MCF 10A (cell line): Measurements from ENCODE around the gene IRF4. TPM values are rescaled to one million over a fixed set of nuclear protein-coding genes. Genes with fewer than 3 reads are reported as not detected.

Source experiments
- BruUV-seq: library from RNA; stranded (reverse); fragments of 400-500 nt; replicated peaks from 2 replicates; lab custom pipeline; 2021; lab: Mats Ljungman, UMichigan
- CTCF ChIA-PET: fragments of 300-600 bp; sonication (Branson Sonifier 250); formaldehyde crosslinking; extraction: SDS; loops from one replicate; lab custom pipeline; 2021; ENCODE audit warnings: antibody characterized with exemption, inconsistent platforms; lab: Yijun Ruan, JAX
- POLR2A ChIA-PET: fragments of 300-600, 350-650 bp; sonication (Branson Sonifier 250); formaldehyde crosslinking; extraction: SDS; loops from one replicate; lab custom pipeline; 2020; ENCODE audit warnings: antibody characterized with exemption, inconsistent platforms; lab: Yijun Ruan, JAX
- DNase-seq: peaks from one replicate; pipeline ENCODE4 v3.0.0-alpha.2; 2018; ENCODE audit not compliant: unreplicated experiment
- H3K27ac Mint-ChIP-seq: one replicate; pipeline ENCODE4 v1.8.0; 2022; ENCODE audit warnings: mild to moderate bottlenecking, low read depth, mixed read lengths; ENCODE audit not compliant: unreplicated experiment
- H3K27me3 Mint-ChIP-seq: one replicate; pipeline ENCODE4 v1.8.0; 2022; ENCODE audit warnings: mixed read lengths; ENCODE audit not compliant: insufficient read depth, unreplicated experiment
- H3K36me3 Mint-ChIP-seq: one replicate; pipeline ENCODE4 v1.8.0; 2022; ENCODE audit warnings: mild to moderate bottlenecking, moderate library complexity, mixed read lengths; ENCODE audit not compliant: insufficient read depth, unreplicated experiment
- H3K4me1 Mint-ChIP-seq: one replicate; pipeline ENCODE4 v1.8.0; 2022; ENCODE audit warnings: mixed read lengths; ENCODE audit not compliant: insufficient read depth, unreplicated experiment
- H3K4me3 Mint-ChIP-seq: one replicate; pipeline ENCODE4 v1.8.0; 2022; ENCODE audit warnings: mild to moderate bottlenecking, moderate library complexity, mixed read lengths; ENCODE audit not compliant: unreplicated experiment
- H3K9me3 Mint-ChIP-seq: one replicate; pipeline ENCODE4 v1.8.0; 2022; ENCODE audit warnings: mixed read lengths; ENCODE audit not compliant: unreplicated experiment
- CTCF ChIP-seq: fragments of 200-600 bp; IDR thresholded peaks from one replicate; pipeline ENCODE4 v1.8.0; 2022; ENCODE audit warnings: antibody characterized with exemption, mild to moderate bottlenecking; ENCODE audit not compliant: unreplicated experiment
- intact Hi-C: fragments of 100-400 bp; cut with micrococcal nuclease; formaldehyde crosslinking; loops from 2 replicates; pipeline ENCODE4 v1.14.1; 2022
- total RNA-seq: library from RNA; stranded (reverse); gene quantifications from 2 replicates; pipeline ENCODE4 v1.2.3, GENCODE V29; 2022

The IRF4 gene
- total RNA-seq, 1 experiment from 2014 or later: not detected

- Mint-ChIP-seq H3K27me3 (no peaks in the 10 kb centered on the region), H3K4me3 (no peak overlapping the region), H3K36me3 (peaks cover 7% of the 10 kb centered on the region), H3K9me3 (no peaks in the 10 kb centered on the region), H3K4me1 (no peaks in the 10 kb centered on the region), H3K27ac (no peak overlapping the region)
- no peak for TF ChIP-seq CTCF
- CTCF ChIA-PET: interaction anchor here (0.6 to 1.0 kb wide), 3 partner anchors 15 to 167 kb away, joined by 3 read pairs; no protein-coding TSS in a partner anchor
- BruUV-seq: no TSS peak
- POLR2A ChIA-PET: no interaction called here
- DNase-seq: no peak
- intact Hi-C loops: no loop called here
These were observed 34.7 kb upstream of the IRF4 start for GRCh38 chr6:356828-357251.

GRCh38 chr6:357261-357790, 34.2 kb upstream of the IRF4 start:
- Mint-ChIP-seq H3K4me1 (no peaks in the 10 kb centered on the region), H3K27ac (no peak overlapping the region), H3K9me3 (no peaks in the 10 kb centered on the region), H3K4me3 (no peak overlapping the region), H3K27me3 (no peaks in the 10 kb centered on the region), H3K36me3 (peaks cover 4% of the 10 kb centered on the region)
- intact Hi-C loops: no loop called here
- no peak for DNase-seq
- ChIA-PET CTCF (interaction anchor here (0.7 to 1.0 kb wide), 2 partner anchors 15 to 168 kb away, joined by 3 read pairs; no protein-coding TSS in a partner anchor), POLR2A (no interaction called here)
- no peak for TF ChIP-seq CTCF
- BruUV-seq: no TSS peak

- intact Hi-C loops: no loop called here
- no TSS peak for BruUV-seq
- DNase-seq: no peak
- no peak overlapping the region for H3K4me3 Mint-ChIP-seq
- H3K27me3 Mint-ChIP-seq: no peaks in the 10 kb centered on the region
- H3K27ac Mint-ChIP-seq: no peak overlapping the region
- CTCF ChIA-PET: interaction anchor here (0.7 kb wide), 1 partner anchor 13 kb away, joined by 3 read pairs; no protein-coding TSS in a partner anchor
- H3K36me3 Mint-ChIP-seq: no peaks in the 10 kb centered on the region
- H3K9me3 Mint-ChIP-seq: no peaks in the 10 kb centered on the region
- no peaks in the 10 kb centered on the region for H3K4me1 Mint-ChIP-seq
- POLR2A ChIA-PET: no interaction called here
- no peak for TF ChIP-seq CTCF
These were observed 33.7 kb upstream of the IRF4 start for GRCh38 chr6:357791-358341.

- no peak for TF ChIP-seq CTCF
- POLR2A ChIA-PET: no interaction called here
- intact Hi-C loops: no loop called here
- H3K27me3 Mint-ChIP-seq: no peaks in the 10 kb centered on the region
- H3K4me1 Mint-ChIP-seq: no peaks in the 10 kb centered on the region
- H3K27ac Mint-ChIP-seq: no peak overlapping the region
- CTCF ChIA-PET: interaction anchor here (0.7 kb wide), 1 partner anchor 12 kb away, joined by 3 read pairs; no protein-coding TSS in a partner anchor
- BruUV-seq: no TSS peak
- no peak for DNase-seq
- no peaks in the 10 kb centered on the region for H3K9me3 Mint-ChIP-seq
- H3K4me3 Mint-ChIP-seq: no peak overlapping the region
- H3K36me3 Mint-ChIP-seq: no peaks in the 10 kb centered on the region
These were observed 33.1 kb upstream of the IRF4 start for GRCh38 chr6:358432-358831.
